Smooth muscle cell (in vitro differentiated cells): ENCODE measurements around the gene CALHM6. TPM values are rescaled to one million over a fixed set of nuclear protein-coding genes. Genes with fewer than 3 reads are reported as not detected.
A peak's percentile ranks its signal among the peaks of the same experiment; 100 is the strongest.

Experiments used
- DNase-seq: peaks from one replicate; lab custom pipeline; 2025; ENCODE audit not compliant: unreplicated experiment; lab: John Stamatoyannopoulos, UW
- H2AFZ ChIP-seq: fragments of 200-600 bp; sonication (generic); 2 replicates; pipeline ENCODE4 v1.6.0; 2016; ENCODE audit warnings: antibody characterized with exemption, low read depth, mild to moderate bottlenecking
- H3F3A ChIP-seq: fragments of 200-600 bp; sonication (generic); 2 replicates; pipeline ENCODE4 v1.6.0; 2017; ENCODE audit warnings: antibody characterized with exemption, low read depth
- H3K27ac ChIP-seq: fragments of 200-600 bp; sonication (generic); 2 replicates; pipeline ENCODE4 v1.5.1; 2016; ENCODE audit warnings: low read depth, mild to moderate bottlenecking
- H3K27me3 ChIP-seq: fragments of 200-600 bp; sonication (generic); 2 replicates; pipeline ENCODE4 v1.6.1; 2016; ENCODE audit warnings: low read depth, mild to moderate bottlenecking
- H3K36me3 ChIP-seq: fragments of 200-600 bp; sonication (generic); 2 replicates; pipeline ENCODE4 v1.5.1; 2016; ENCODE audit warnings: low read depth
- H3K4me1 ChIP-seq: fragments of 200-600 bp; sonication (generic); 2 replicates; pipeline ENCODE4 v1.5.1; 2016; ENCODE audit warnings: low read depth
- H3K4me2 ChIP-seq: fragments of 200-600 bp; sonication (generic); 2 replicates; pipeline ENCODE4 v1.6.0; 2016; ENCODE audit warnings: mild to moderate bottlenecking
- H3K4me3 ChIP-seq: fragments of 200-600 bp; sonication (generic); 2 replicates; pipeline ENCODE4 v1.5.1; 2016; ENCODE audit warnings: mild to moderate bottlenecking
- H3K79me2 ChIP-seq: fragments of 200-600 bp; sonication (generic); 2 replicates; pipeline ENCODE4 v1.6.0; 2016; ENCODE audit warnings: low read depth, mild to moderate bottlenecking
- H3K9ac ChIP-seq: fragments of 200-600 bp; sonication (generic); 2 replicates; pipeline ENCODE4 v1.6.0; 2016; ENCODE audit warnings: low read depth
- H3K9me3 ChIP-seq: fragments of 200-600 bp; sonication (generic); replicated peaks from 2 replicates; pipeline ENCODE4 v1.5.1; 2016; ENCODE audit warnings: low read depth
- H4K20me1 ChIP-seq: fragments of 200-600 bp; sonication (generic); 2 replicates; pipeline ENCODE4 v1.6.0; 2016; ENCODE audit warnings: low read depth
- WGBS: methylation state at CpG from one replicate; pipeline ENCODE4 v1.1.7; 2016; ENCODE audit warnings: low lambda C conversion rate; 5-methylcytosine and 5-hydroxymethylcytosine counted together
- polyA plus RNA-seq: library from polyadenylated mRNA; unstranded; fragments of >200 nt; fragmentation: Nextera tagmentation; extraction: Ambion mirVana; gene quantifications from 2 replicates; pipeline ENCODE4 v1.2.1, GENCODE V29; 2016
- total RNA-seq: library from RNA; depleted of rRNA; stranded (reverse); fragments of >200 nt; gene quantifications from 2 replicates; pipeline ENCODE4 v1.2.3, GENCODE V29; 2014
- TF ChIP-seq, protein P1 (sequence below): fragments of 200-600 bp; sonication (generic); IDR thresholded peaks from 2 replicates; pipeline ENCODE4 v1.5.1; 2017; ENCODE audit warnings: borderline replicate concordance, mild to moderate bottlenecking, antibody characterized with exemption; ENCODE audit not compliant: insufficient read depth, poor library complexity, severe bottlenecking

CALHM6 gene
- total and polyA plus RNA-seq, 2 experiments from 2014 or later = 4.6 to 5.1 TPM

DNA sequence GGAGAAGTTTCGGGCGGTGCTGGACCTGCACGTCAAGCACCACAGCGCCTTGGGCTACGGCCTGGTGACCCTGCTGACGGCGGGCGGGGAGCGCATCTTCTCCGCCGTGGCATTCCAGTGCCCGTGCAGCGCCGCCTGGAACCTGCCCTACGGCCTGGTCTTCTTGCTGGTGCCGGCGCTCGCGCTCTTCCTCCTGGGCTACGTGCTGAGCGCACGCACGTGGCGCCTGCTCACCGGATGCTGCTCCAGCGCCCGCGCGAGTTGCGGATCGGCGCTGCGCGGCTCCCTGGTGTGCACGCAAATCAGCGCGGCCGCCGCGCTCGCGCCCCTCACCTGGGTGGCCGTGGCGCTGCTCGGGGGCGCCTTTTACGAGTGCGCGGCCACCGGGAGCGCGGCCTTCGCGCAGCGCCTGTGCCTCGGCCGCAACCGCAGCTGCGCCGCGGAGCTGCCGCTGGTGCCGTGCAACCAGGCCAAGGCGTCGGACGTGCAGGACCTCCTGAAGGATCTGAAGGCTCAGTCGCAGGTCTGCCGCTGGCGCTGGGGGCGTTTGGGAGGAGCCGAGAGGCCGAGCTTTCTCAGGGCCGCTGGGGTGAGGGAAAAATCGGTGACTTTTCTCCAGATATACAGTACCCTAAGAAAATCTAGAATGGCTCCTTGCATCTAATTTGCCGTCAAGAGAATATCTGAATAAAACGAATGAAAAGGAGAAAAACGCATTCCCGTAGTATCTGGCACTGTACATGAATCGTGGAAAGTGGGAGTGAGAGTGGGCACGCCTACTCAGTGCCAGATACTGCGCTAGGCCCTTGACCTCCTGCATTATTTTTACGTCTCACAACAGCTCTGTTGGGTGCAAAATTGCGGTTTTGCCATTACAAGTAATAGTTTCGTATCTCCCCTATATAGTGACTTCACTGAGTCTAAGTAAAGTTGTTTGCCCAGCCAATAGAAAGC, 1.0 kb downstream of the CALHM6 start:
- H3K4me2 ChIP-seq = peak overlapping the region; percentile 92
- no peak overlapping the region for H3K27ac ChIP-seq
- H3K79me2 ChIP-seq = no peaks in the 10 kb centered on the region
- H3K36me3 ChIP-seq = no peaks in the 10 kb centered on the region
- H3K27me3 ChIP-seq = peaks cover 39% of the 10 kb centered on the region
- no peaks in the 10 kb centered on the region for H3F3A ChIP-seq
- TF ChIP-seq, protein P1, sequence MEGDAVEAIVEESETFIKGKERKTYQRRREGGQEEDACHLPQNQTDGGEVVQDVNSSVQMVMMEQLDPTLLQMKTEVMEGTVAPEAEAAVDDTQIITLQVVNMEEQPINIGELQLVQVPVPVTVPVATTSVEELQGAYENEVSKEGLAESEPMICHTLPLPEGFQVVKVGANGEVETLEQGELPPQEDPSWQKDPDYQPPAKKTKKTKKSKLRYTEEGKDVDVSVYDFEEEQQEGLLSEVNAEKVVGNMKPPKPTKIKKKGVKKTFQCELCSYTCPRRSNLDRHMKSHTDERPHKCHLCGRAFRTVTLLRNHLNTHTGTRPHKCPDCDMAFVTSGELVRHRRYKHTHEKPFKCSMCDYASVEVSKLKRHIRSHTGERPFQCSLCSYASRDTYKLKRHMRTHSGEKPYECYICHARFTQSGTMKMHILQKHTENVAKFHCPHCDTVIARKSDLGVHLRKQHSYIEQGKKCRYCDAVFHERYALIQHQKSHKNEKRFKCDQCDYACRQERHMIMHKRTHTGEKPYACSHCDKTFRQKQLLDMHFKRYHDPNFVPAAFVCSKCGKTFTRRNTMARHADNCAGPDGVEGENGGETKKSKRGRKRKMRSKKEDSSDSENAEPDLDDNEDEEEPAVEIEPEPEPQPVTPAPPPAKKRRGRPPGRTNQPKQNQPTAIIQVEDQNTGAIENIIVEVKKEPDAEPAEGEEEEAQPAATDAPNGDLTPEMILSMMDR = no peak
- no peaks in the 10 kb centered on the region for H3K9me3 ChIP-seq
- no peaks in the 10 kb centered on the region for H4K20me1 ChIP-seq
- peak overlapping the region; percentile 56 for H3K4me3 ChIP-seq
- H3K9ac ChIP-seq = no peak overlapping the region
- peaks cover 3% of the 10 kb centered on the region for H3K4me1 ChIP-seq
- DNase-seq = peak; percentile 18
- H2AFZ ChIP-seq = peak overlapping the region; percentile 86
- 13% methylated on average over 67 of the region's 84 CpGs for WGBS

DNA sequence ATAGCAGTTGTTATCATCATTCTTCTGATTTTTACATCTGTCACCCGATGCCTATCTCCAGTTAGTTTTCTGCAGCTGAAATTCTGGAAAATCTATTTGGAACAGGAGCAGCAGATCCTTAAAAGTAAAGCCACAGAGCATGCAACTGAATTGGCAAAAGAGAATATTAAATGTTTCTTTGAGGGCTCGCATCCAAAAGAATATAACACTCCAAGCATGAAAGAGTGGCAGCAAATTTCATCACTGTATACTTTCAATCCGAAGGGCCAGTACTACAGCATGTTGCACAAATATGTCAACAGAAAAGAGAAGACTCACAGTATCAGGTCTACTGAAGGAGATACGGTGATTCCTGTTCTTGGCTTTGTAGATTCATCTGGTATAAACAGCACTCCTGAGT, 2.1 kb downstream of the CALHM6 start:
- Histone ChIP-seq H4K20me1 (no peaks in the 10 kb centered on the region), H3K9me3 (no peaks in the 10 kb centered on the region), H2AFZ (no peak overlapping the region), H3K4me1 (peaks cover 3% of the 10 kb centered on the region), H3K27ac (no peak overlapping the region), H3K27me3 (peaks cover 39% of the 10 kb centered on the region), H3K4me3 (no peak overlapping the region), H3K4me2 (no peak overlapping the region), H3K36me3 (no peaks in the 10 kb centered on the region), H3F3A (no peaks in the 10 kb centered on the region), H3K9ac (no peak overlapping the region), H3K79me2 (no peaks in the 10 kb centered on the region)
- TF ChIP-seq, protein P1 = no peak
- WGBS = 96% methylated on average over 4 of the region's 4 CpGs
- DNase-seq = no peak

DNA sequence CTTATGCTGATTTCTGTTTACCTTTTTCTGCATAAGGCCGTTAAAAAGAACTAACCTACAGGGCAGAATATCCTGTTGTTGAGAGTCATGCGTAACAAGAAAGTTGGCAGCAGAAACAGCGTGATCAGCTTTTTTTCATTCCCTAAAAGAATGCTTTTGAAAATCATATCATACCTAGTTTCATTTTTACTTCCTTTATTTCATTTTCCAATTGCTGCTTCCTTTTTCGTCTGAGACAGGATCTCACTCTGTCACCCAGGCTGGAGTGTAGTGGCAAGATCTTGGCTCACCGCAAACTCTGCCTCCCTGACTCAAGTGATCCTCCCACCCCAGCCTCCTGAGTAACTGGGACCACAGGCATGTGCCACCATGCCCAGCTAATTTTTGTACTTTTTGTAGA, 4.1 kb downstream of the CALHM6 start:
- TF ChIP-seq, protein P1 = no peak
- Histone ChIP-seq H3K4me2 (no peak overlapping the region), H4K20me1 (no peaks in the 10 kb centered on the region), H3K9ac (no peak overlapping the region), H3K79me2 (no peaks in the 10 kb centered on the region), H3K4me3 (no peak overlapping the region), H2AFZ (no peak overlapping the region), H3K36me3 (no peaks in the 10 kb centered on the region), H3K9me3 (no peaks in the 10 kb centered on the region), H3K27me3 (peaks cover 31% of the 10 kb centered on the region), H3K4me1 (peaks cover 3% of the 10 kb centered on the region), H3K27ac (no peak overlapping the region), H3F3A (no peaks in the 10 kb centered on the region)
- 88% methylated on average over 5 of the region's 5 CpGs for WGBS
- no peak for DNase-seq

DNA sequence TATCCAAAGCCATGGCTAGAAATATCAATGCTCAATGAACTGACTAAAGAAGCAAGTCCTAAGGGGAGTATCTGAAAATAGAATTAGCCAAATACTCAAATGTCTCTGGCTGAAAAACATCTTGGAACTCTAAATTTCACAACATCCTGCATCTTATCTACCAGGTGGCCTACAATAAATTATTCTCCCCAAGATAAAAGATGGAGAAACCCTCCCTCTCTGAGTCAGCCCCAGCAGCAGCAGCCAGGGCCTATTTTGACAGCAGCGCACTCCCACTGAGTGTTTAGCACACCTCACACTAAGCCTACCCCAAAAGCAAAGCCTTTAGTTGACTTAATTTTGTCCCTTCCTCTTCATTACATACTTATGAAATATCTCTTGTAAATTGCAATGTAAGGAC, 5.9 kb downstream of the CALHM6 start:
- H4K20me1 ChIP-seq = no peaks in the 10 kb centered on the region
- DNase-seq = no peak
- no peak overlapping the region for H3K27ac ChIP-seq
- H3K4me1 ChIP-seq = no peaks in the 10 kb centered on the region
- no peaks in the 10 kb centered on the region for H3K9me3 ChIP-seq
- no peak overlapping the region for H3K4me3 ChIP-seq
- no peaks in the 10 kb centered on the region for H3F3A ChIP-seq
- 100% methylated on average over 1 of the region's 1 CpG for WGBS
- TF ChIP-seq, protein P1 = no peak
- no peaks in the 10 kb centered on the region for H3K36me3 ChIP-seq
- no peak overlapping the region for H3K4me2 ChIP-seq
- no peak overlapping the region for H2AFZ ChIP-seq
- no peak overlapping the region for H3K9ac ChIP-seq
- no peaks in the 10 kb centered on the region for H3K79me2 ChIP-seq
- H3K27me3 ChIP-seq = peaks cover 23% of the 10 kb centered on the region
